H1 (cell line): ENCODE results near the gene MORN5. TPM values are rescaled to one million over a fixed set of nuclear protein-coding genes. Genes with fewer than 3 reads are reported as not detected.

ENCODE experiments used
- CTCF ChIA-PET: fragments of 300-600 bp; sonication (Branson Sonifier 250); formaldehyde crosslinking; loops from one replicate; lab custom pipeline; 2021; ENCODE audit not compliant: partially characterized antibody; lab: Charles Lee
- POLR2A ChIA-PET: fragments of 300-600 bp; sonication (Branson Sonifier 250); formaldehyde crosslinking; loops from one replicate; lab custom pipeline; 2021; ENCODE audit warnings: inconsistent platforms; ENCODE audit not compliant: partially characterized antibody; lab: Charles Lee
- DNase-seq, 2 experiments: peaks; one replicate each; pipeline versions ENCODE4 v3.0.0 to v3.0.0-alpha.2; 2010 to 2022; ENCODE audit warnings: low spot score in 2 of 2, low read depth in 1 of 2, mixed read lengths in 1 of 2
- FAIRE-seq: peaks from 2 replicates; lab custom pipeline; 2011; peaks lifted over from hg19 to GRCh38; lab: Jason Lieb, UNC
- H2AFZ ChIP-seq: 2 replicates; pipeline ENCODE4 v1.8.1; 2012; ENCODE audit warnings: low read length, inconsistent platforms
- H2AK5ac ChIP-seq: 2 replicates; pipeline ENCODE4 v1.6.1; 2013; ENCODE audit warnings: low read depth, low read length
- H2BK120ac ChIP-seq: replicated peaks from 2 replicates; pipeline ENCODE3; 2013; ENCODE audit warnings: low read depth, low read length, inconsistent platforms
- H2BK12ac ChIP-seq: 2 replicates; pipeline ENCODE4 v1.6.1; 2013; ENCODE audit warnings: low read depth, low read length
- H2BK15ac ChIP-seq: 2 replicates; pipeline ENCODE4 v1.6.1; 2013; ENCODE audit warnings: low read length
- H2BK20ac ChIP-seq: 2 replicates; pipeline ENCODE4 v1.6.1; 2013; ENCODE audit warnings: low read length
- H2BK5ac ChIP-seq: 2 replicates; pipeline ENCODE4 v1.6.1; 2013; ENCODE audit warnings: low read depth, low read length
- H3K14ac ChIP-seq: 2 replicates; pipeline ENCODE4 v1.6.1; 2013; ENCODE audit warnings: inconsistent platforms; ENCODE audit not compliant: insufficient read length
- H3K18ac ChIP-seq: 2 replicates; pipeline ENCODE4 v1.6.1; 2013; ENCODE audit warnings: low read length; ENCODE audit errors: extremely low read depth
- H3K23ac ChIP-seq: 2 replicates; pipeline ENCODE4 v1.6.1; 2013; ENCODE audit warnings: inconsistent platforms; ENCODE audit not compliant: insufficient read length
- H3K23me2 ChIP-seq: 2 replicates; pipeline ENCODE4 v1.6.1; 2013; ENCODE audit warnings: low read depth, low read length
- H3K27ac ChIP-seq: 2 replicates; pipeline ENCODE4 v1.6.1; 2011; ENCODE audit warnings: low read depth, low read length, inconsistent platforms
- H3K27me3 ChIP-seq, 4 experiments: replicated peaks in 1 of 4; 1 replicate in 1 of 4; 2 replicates in 3 of 4; pipeline versions ENCODE4 v1.6.1 to v1.8.1; 2011 to 2013; ENCODE audit warnings: low read length in 3 of 4, mild to moderate bottlenecking in 3 of 4, inconsistent platforms in 2 of 4, mixed read lengths in 2 of 4, moderate library complexity in 1 of 4; ENCODE audit not compliant: control insufficient read depth in 3 of 4, insufficient read depth in 3 of 4; ENCODE audit errors: extremely low read depth in 1 of 4
- H3K36me3 ChIP-seq, 4 experiments: 2 replicates each; pipeline versions ENCODE4 v1.6.1 to v1.8.1; 2011 to 2013; ENCODE audit warnings: mild to moderate bottlenecking in 4 of 4, low read length in 3 of 4, moderate library complexity in 2 of 4, control low read depth in 1 of 4, inconsistent platforms in 1 of 4; ENCODE audit not compliant: insufficient read depth in 4 of 4, control insufficient read depth in 2 of 4
- H3K4ac ChIP-seq: replicated peaks from 2 replicates; pipeline ENCODE3; 2013; ENCODE audit warnings: low read length, low read depth, mixed read lengths, inconsistent platforms; ENCODE audit not compliant: insufficient read length
- H3K4me1 ChIP-seq, 4 experiments: replicated peaks in 1 of 4; 1 replicate in 1 of 4; 2 replicates in 3 of 4; pipeline versions ENCODE4 v1.6.1 to v1.8.1; 2011 to 2013; ENCODE audit warnings: low read length in 3 of 4, inconsistent platforms in 2 of 4, mixed read lengths in 1 of 4; ENCODE audit not compliant: insufficient read depth in 4 of 4, control insufficient read depth in 3 of 4
- H3K4me2 ChIP-seq, 2 experiments: 2 replicates each; pipeline versions ENCODE4 v1.6.1 to v1.8.1; 2011 to 2013; ENCODE audit warnings: low read depth in 2 of 2, low read length in 2 of 2, control low read depth in 1 of 2, inconsistent platforms in 1 of 2, mild to moderate bottlenecking in 1 of 2; ENCODE audit not compliant: insufficient read depth in 1 of 2
- H3K4me3 ChIP-seq, 4 experiments: fragments of 200-600, 300-600 bp in 1 of 4; sonication (generic), shearing (Covaris generic), sonication (Bioruptor Twin) in 1 of 4; 2 replicates each; pipeline versions ENCODE4 v1.5.1 to v1.8.1; 2011 to 2016; ENCODE audit warnings: low read length in 4 of 4, low read depth in 3 of 4, control low read depth in 2 of 4, inconsistent platforms in 2 of 4, mild to moderate bottlenecking in 2 of 4, mixed read lengths in 1 of 4, moderate library complexity in 1 of 4; ENCODE audit not compliant: insufficient read depth in 2 of 4; ENCODE audit errors: extremely low read depth in 1 of 4
- H3K56ac ChIP-seq: replicated peaks from 2 replicates; pipeline ENCODE3; 2013; ENCODE audit warnings: low read depth, mild to moderate bottlenecking, mixed read lengths, low read length, inconsistent platforms; ENCODE audit not compliant: insufficient read length
- H3K79me1 ChIP-seq: 2 replicates; pipeline ENCODE4 v1.6.1; 2013; ENCODE audit warnings: low read depth, low read length, control low read depth
- H3K79me2 ChIP-seq, 2 experiments: 2 replicates each; pipeline versions ENCODE4 v1.6.1 to v1.8.1; 2012 to 2013; ENCODE audit warnings: low read length in 2 of 2, mild to moderate bottlenecking in 2 of 2, inconsistent platforms in 1 of 2; ENCODE audit not compliant: insufficient read depth in 2 of 2, control insufficient read depth in 1 of 2
- H3K9ac ChIP-seq, 4 experiments: replicated peaks in 1 of 4; 1 replicate in 1 of 4; 2 replicates in 3 of 4; pipeline versions ENCODE4 v1.6.1 to v1.8.1; 2011 to 2013; ENCODE audit warnings: low read depth in 3 of 4, low read length in 3 of 4, control low read depth in 2 of 4, mild to moderate bottlenecking in 2 of 4, moderate library complexity in 2 of 4, inconsistent platforms in 1 of 4; ENCODE audit errors: extremely low read depth in 1 of 4
- H3K9me3 ChIP-seq, 2 experiments: 2 replicates each; pipeline versions ENCODE4 v1.6.1 to v1.8.1; 2012 to 2013; ENCODE audit warnings: mild to moderate bottlenecking in 2 of 2, moderate library complexity in 2 of 2, control low read depth in 1 of 2, inconsistent platforms in 1 of 2, low read depth in 1 of 2, low read length in 1 of 2, mixed read lengths in 1 of 2; ENCODE audit not compliant: insufficient read depth in 2 of 2
- H4K20me1 ChIP-seq, 2 experiments: replicated peaks in 1 of 2; 2 replicates each; pipeline versions ENCODE3 to v1.8.1; 2011 to 2013; ENCODE audit warnings: inconsistent platforms in 2 of 2, low read length in 2 of 2, mild to moderate bottlenecking in 1 of 2; ENCODE audit not compliant: insufficient read depth in 2 of 2, control insufficient read depth in 1 of 2
- H4K5ac ChIP-seq: 2 replicates; pipeline ENCODE4 v1.6.1; 2013; ENCODE audit warnings: low read length, low read depth, mixed read lengths, inconsistent platforms; ENCODE audit not compliant: insufficient read length
- H4K8ac ChIP-seq: 2 replicates; pipeline ENCODE4 v1.8.0; 2013; ENCODE audit warnings: mild to moderate bottlenecking, moderate library complexity, low read length, inconsistent platforms; ENCODE audit not compliant: insufficient read depth; ENCODE audit errors: extremely low read depth
- H4K91ac ChIP-seq: replicated peaks from 2 replicates; pipeline ENCODE3; 2013; ENCODE audit warnings: low read length, mixed read lengths, inconsistent platforms; ENCODE audit not compliant: insufficient read length
- BCL11A ChIP-seq, 2 experiments: IDR thresholded peaks; one replicate each; pipeline ENCODE4 v1.6.1; 2011; ENCODE audit warnings: low read depth in 2 of 2, low read length in 2 of 2, mild to moderate bottlenecking in 2 of 2
- CEBPB ChIP-seq: IDR thresholded peaks from 2 replicates; pipeline ENCODE4 v1.6.1; 2012; ENCODE audit warnings: low read depth, low read length
- CTBP2 ChIP-seq: IDR thresholded peaks from 2 replicates; pipeline ENCODE4 v1.7.0; 2011; ENCODE audit warnings: borderline replicate concordance, mild to moderate bottlenecking, moderate library complexity, mixed read lengths, low read length; ENCODE audit not compliant: insufficient read depth, insufficient read length
- CTCF ChIP-seq, 3 experiments: IDR thresholded peaks; 1 replicate in 2 of 3; 2 replicates in 1 of 3; pipeline versions ENCODE4 v1.5.1 to v1.6.1; 2011; ENCODE audit warnings: low read length in 3 of 3, mild to moderate bottlenecking in 3 of 3, inconsistent platforms in 2 of 3, low read depth in 1 of 3, moderate library complexity in 1 of 3; ENCODE audit not compliant: insufficient read depth in 1 of 3; ENCODE audit errors: control extremely low read depth in 1 of 3
- EGR1 ChIP-seq: IDR thresholded peaks from 2 replicates; pipeline ENCODE4 v1.6.1; 2011; ENCODE audit warnings: low read depth, low read length, borderline replicate concordance
- GTF2F1 ChIP-seq: IDR thresholded peaks from 2 replicates; pipeline ENCODE4 v1.6.1; 2012; ENCODE audit warnings: low read depth, low read length, improper control_type of control experiment, borderline replicate concordance
- HDAC6 ChIP-seq: IDR thresholded peaks from one replicate; pipeline ENCODE4 v1.7.1; 2012; ENCODE audit warnings: low read depth, mild to moderate bottlenecking, inconsistent platforms, low read length, moderate library complexity
- SIX5 ChIP-seq: IDR thresholded peaks from 2 replicates; pipeline ENCODE4 v1.6.1; 2011; ENCODE audit warnings: mild to moderate bottlenecking, low read depth, low read length
- SP1 ChIP-seq: IDR thresholded peaks from 2 replicates; pipeline ENCODE4 v1.6.1; 2011; ENCODE audit warnings: low read depth, low read length
- TAF7 ChIP-seq: optimal IDR thresholded peaks from 2 replicates; pipeline ENCODE3; 2011; ENCODE audit warnings: low read depth, mild to moderate bottlenecking, inconsistent platforms, low read length, moderate library complexity, borderline replicate concordance
- TEAD4 ChIP-seq: IDR thresholded peaks from 2 replicates; pipeline ENCODE4 v1.6.1; 2012; ENCODE audit warnings: low read depth, low read length, inconsistent platforms, mixed read lengths
- WGBS, 2 experiments: shearing (Covaris generic) in 1 of 2; methylation state at CpG; one replicate each; pipeline versions ENCODE4 v1.1.6 to v1.1.7; 2013 to 2015; ENCODE audit warnings: low lambda C conversion rate in 2 of 2, mixed read lengths in 2 of 2, inconsistent platforms in 1 of 2, low coverage in 1 of 2, missing lambda C conversion rate in 1 of 2; ENCODE audit not compliant: insufficient replicate concordance in 2 of 2, insufficient coverage in 1 of 2, insufficient read length in 1 of 2; ENCODE audit errors: extremely low coverage in 1 of 2, missing lambda C conversion rate in 1 of 2; 5-methylcytosine and 5-hydroxymethylcytosine counted together
- polyA plus RNA-seq, 7 experiments: library from polyadenylated mRNA; depleted of rRNA in 3 of 7; stranded (reverse) in 5 of 7; unstranded in 2 of 7; fragments of >200 nt in 5 of 7; fragments of 200-250 nt in 2 of 7; gene quantifications; 1 replicate in 5 of 7; 2 replicates in 1 of 7; 4 replicates in 1 of 7; pipeline versions ENCODE4 v1.2.1 to v1.2.3, GENCODE V29; 2011 to 2013; ENCODE audit warnings: missing spikeins in 2 of 7, mixed read lengths in 2 of 7
- total RNA-seq: library from RNA; stranded (reverse); fragmentation: NEBNext Ultra II Directional; extraction: Animal tissue kit (Norgen Biotek cat#: 25700); gene quantifications from 2 replicates; pipeline ENCODE4 v1.2.1, GENCODE V29; 2021

MORN5 gene
- total and polyA plus RNA-seq, 2 of the 8 experiments (the other 6 are each of a cell fraction or from before 2014, with no cell fraction given) = not detected

GRCh38 chr9:122130837-122131236, 28.9 kb upstream of the MORN5 start:
- TF ChIP-seq CTCF (IDR thresholded peaks at IDR 0.05; ENCODE audit: control extremely low read depth in 1 of 3, insufficient read depth in 1 of 3, low read depth in 1 of 3, low read length in 3 of 3) = no peak
- no peak for TF ChIP-seq SP1
- TF ChIP-seq BCL11A (IDR thresholded peaks at IDR 0.05; ENCODE audit: low read depth in 2 of 2, low read length in 2 of 2) = no peak
- TF ChIP-seq CEBPB = no peak
- TF ChIP-seq TEAD4 = no peak
- TF ChIP-seq TAF7 = no peak
- TF ChIP-seq EGR1 = no peak
- TF ChIP-seq GTF2F1 = no peak
- no peak for TF ChIP-seq SIX5
- no peak for TF ChIP-seq CTBP2
- TF ChIP-seq HDAC6 = no peak
- no peak for DNase-seq
- H3K4ac ChIP-seq = no peak overlapping the region
- 0 out of 2 replicates have a peak overlapping the region, but pooled peaks have one; percentile 80 for H2BK5ac ChIP-seq
- H4K20me1 ChIP-seq = peaks cover 0 to 1% of the 10 kb centered on the region in 2 experiments
- peaks cover 8% of the 10 kb centered on the region; the same call in 1 of the 2 replicates for H3K23me2 ChIP-seq
- H3K56ac ChIP-seq = no peak overlapping the region
- 0 out of 2 replicates have a peak overlapping the region, but pooled peaks have one; percentile 40 for H2BK20ac ChIP-seq
- H3K4me3 ChIP-seq = no peak overlapping the region
- H3K27me3 ChIP-seq = peaks cover 4 to 23% (median 21%) of the 10 kb centered on the region in 4 experiments
- H4K91ac ChIP-seq = no peak overlapping the region
- no peak overlapping the region for H2BK120ac ChIP-seq
- no peak overlapping the region for H3K14ac ChIP-seq
- no peak overlapping the region for H3K27ac ChIP-seq
- peaks cover 14 to 21% (median 20%) of the 10 kb centered on the region in 4 experiments for H3K4me1 ChIP-seq
- H2BK15ac ChIP-seq = peak overlapping the region; percentile 98; the same call in 1 of the 2 replicates
- H4K5ac ChIP-seq = no peak overlapping the region
- POLR2A ChIA-PET = no interaction called here
- H3K9ac ChIP-seq = no peak overlapping the region
- no peaks in the 10 kb centered on the region for H3K79me1 ChIP-seq
- CTCF ChIA-PET = interaction anchor here (0.7 to 9.9 kb wide), 4 partner anchors 8 to 224 kb away, joined by 3 to 152 read pairs (median 11); no protein-coding TSS in a partner anchor
- no peak overlapping the region for H3K23ac ChIP-seq
- H3K9me3 ChIP-seq = no peaks in the 10 kb centered on the region
- WGBS, 2 experiments = 88% methylated on average over 4 of the region's 4 CpGs; no CpG with 5 or more reads in 1 of the 2 experiments
- no peak overlapping the region for H2AFZ ChIP-seq
- H2BK12ac ChIP-seq = peak overlapping the region; percentile 98; the same call in 1 of the 2 replicates
- H3K79me2 ChIP-seq = no peaks in the 10 kb centered on the region
- H3K18ac ChIP-seq = no peak overlapping the region
- no peak for FAIRE-seq
- H3K36me3 ChIP-seq = no peaks in the 10 kb centered on the region
- H4K8ac ChIP-seq = no peak overlapping the region; the same call in 1 of the 2 replicates
- 0 out of 2 replicates have a peak overlapping the region, but pooled peaks have one; percentile 83 for H2AK5ac ChIP-seq
- H3K4me2 ChIP-seq = peak overlapping the region in 1 of 2 experiments; percentile 57; a peak in 1 of 4 replicates
